SU-DHL-6 (cell line): ENCODE data around the gene MAPK12.

Source experiments
- EZH2phosphoT487 ChIP-seq: fragments of 200-600 bp; sonication (generic), shearing (Covaris generic); conservative IDR thresholded peaks from 2 replicates; pipeline ENCODE4 v1.6.1; 2018; ENCODE audit warnings: mild to moderate bottlenecking, antibody characterized with exemption, low read length, moderate library complexity, mixed read lengths
- TF ChIP-seq, protein P1 (sequence below): fragments of 200-600 bp; sonication (generic); IDR thresholded peaks from one replicate; pipeline ENCODE4 v1.5.1; 2017; ENCODE audit warnings: antibody characterized with exemption, mild to moderate bottlenecking, low read length, moderate library complexity; ENCODE audit not compliant: insufficient read depth, poor library complexity, severe bottlenecking

DNA sequence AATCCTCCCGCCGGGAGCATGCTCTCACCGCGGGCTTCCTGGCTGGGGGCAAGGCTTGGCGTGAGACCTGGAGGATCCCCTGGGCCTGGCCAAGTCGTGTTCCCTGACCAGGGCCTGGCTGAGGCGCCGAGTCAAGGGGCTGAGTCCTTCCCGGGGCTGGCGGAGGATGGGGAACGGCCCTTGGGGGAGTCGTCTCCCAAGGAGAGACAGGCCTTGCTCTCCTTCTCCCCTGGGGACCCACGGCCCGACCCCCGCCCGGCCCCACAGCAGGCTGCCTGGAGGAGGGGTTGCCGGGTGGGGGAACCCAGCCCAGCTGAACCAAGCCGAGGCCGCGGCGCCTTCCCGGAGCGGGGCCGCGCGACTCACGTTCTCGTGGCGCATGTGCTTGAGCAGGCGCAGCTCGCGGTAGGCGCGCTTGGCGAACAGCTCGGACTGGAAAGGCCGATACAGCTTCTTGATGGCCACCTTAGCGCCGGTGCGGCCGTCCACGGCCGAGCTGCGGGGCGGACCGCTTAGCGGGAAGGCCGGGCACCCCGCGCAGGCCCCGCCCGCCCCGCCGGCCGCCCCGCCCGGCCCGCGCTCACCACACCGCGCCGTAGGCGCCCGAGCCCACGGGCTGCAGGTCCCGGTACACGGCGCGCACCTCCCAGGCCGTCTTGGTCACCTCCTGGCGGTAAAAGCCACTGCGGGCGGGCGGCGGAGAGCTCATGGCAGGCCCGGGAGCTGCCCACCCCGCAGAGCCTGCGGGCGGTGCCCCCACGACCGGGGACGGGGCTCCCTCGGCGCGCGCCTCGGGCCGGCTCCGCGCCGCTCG is 475 bp downstream of the MAPK12 start:
- TF ChIP-seq, protein P1, sequence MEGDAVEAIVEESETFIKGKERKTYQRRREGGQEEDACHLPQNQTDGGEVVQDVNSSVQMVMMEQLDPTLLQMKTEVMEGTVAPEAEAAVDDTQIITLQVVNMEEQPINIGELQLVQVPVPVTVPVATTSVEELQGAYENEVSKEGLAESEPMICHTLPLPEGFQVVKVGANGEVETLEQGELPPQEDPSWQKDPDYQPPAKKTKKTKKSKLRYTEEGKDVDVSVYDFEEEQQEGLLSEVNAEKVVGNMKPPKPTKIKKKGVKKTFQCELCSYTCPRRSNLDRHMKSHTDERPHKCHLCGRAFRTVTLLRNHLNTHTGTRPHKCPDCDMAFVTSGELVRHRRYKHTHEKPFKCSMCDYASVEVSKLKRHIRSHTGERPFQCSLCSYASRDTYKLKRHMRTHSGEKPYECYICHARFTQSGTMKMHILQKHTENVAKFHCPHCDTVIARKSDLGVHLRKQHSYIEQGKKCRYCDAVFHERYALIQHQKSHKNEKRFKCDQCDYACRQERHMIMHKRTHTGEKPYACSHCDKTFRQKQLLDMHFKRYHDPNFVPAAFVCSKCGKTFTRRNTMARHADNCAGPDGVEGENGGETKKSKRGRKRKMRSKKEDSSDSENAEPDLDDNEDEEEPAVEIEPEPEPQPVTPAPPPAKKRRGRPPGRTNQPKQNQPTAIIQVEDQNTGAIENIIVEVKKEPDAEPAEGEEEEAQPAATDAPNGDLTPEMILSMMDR: no peak
- TF ChIP-seq EZH2phosphoT487: no peak
